Cardiac muscle cell (in vitro differentiated cells and primary cell): ENCODE measurements around the gene MMP28. TPM values are rescaled to one million over a fixed set of nuclear protein-coding genes. Genes with fewer than 3 reads are reported as not detected.

ENCODE experiments used
- DNase-seq, 2 donors: peaks; one replicate each; pipeline versions ENCODE4 v3.0.0 to v3.0.0-alpha.2; 2010 to 2017; ENCODE audit warnings: low read depth in 1 of 2, low spot score in 1 of 2
- H3K27ac ChIP-seq: fragments of 200-600 bp; sonication (generic); 2 replicates; pipeline ENCODE4 v1.5.1; 2016
- H3K27me3 ChIP-seq: fragments of 200-600 bp; sonication (generic); 2 replicates; pipeline ENCODE4 v1.6.0; 2016; ENCODE audit warnings: control low read depth
- H3K36me3 ChIP-seq: fragments of 200-600 bp; sonication (generic); 2 replicates; pipeline ENCODE4 v1.5.1; 2016; ENCODE audit warnings: control low read depth
- H3K4me1 ChIP-seq: fragments of 200-600 bp; sonication (generic); 2 replicates; pipeline ENCODE4 v1.8.1; 2017; ENCODE audit warnings: low read depth, mild to moderate bottlenecking, mixed run types
- H3K4me3 ChIP-seq: fragments of 200-600 bp; sonication (generic); 2 replicates; pipeline ENCODE4 v1.5.1; 2016; ENCODE audit warnings: mild to moderate bottlenecking
- H3K9me3 ChIP-seq: fragments of 200-600 bp; sonication (generic); 2 replicates; pipeline ENCODE4 v1.5.1; 2017; ENCODE audit warnings: low read depth, mild to moderate bottlenecking, control low read depth
- CTCF ChIP-seq: IDR thresholded peaks from 2 replicates; pipeline ENCODE4 v1.5.1; 2012; ENCODE audit warnings: low read depth, mild to moderate bottlenecking, low read length
- polyA plus RNA-seq: library from polyadenylated mRNA; unstranded; fragments of >200 nt; fragmentation: Nextera tagmentation; extraction: Ambion mirVana; gene quantifications from 2 replicates; pipeline ENCODE4 v1.2.1, GENCODE V29; 2016
- total RNA-seq: library from RNA; depleted of rRNA; stranded (reverse); fragments of >200 nt; gene quantifications from 2 replicates; pipeline ENCODE4 v1.2.3, GENCODE V29; 2016

MMP28 gene
- total and polyA plus RNA-seq, 2 experiments from 2014 or later, result 0.84 TPM; not detected in 1

- DNase-seq, result no peak
- Histone ChIP-seq H3K9me3 (no peaks in the 10 kb centered on the region), H3K27ac (no peak overlapping the region), H3K4me1 (peaks cover 7% of the 10 kb centered on the region), H3K27me3 (peaks cover 82% of the 10 kb centered on the region), H3K4me3 (no peak overlapping the region), H3K36me3 (no peaks in the 10 kb centered on the region)
- no peak for TF ChIP-seq CTCF
Measured at GRCh38 chr17:35797370-35797769, 1.9 kb upstream of the MMP28 start.

- H3K36me3 ChIP-seq, result no peaks in the 10 kb centered on the region
- no peaks in the 10 kb centered on the region for H3K9me3 ChIP-seq
- peaks cover 86% of the 10 kb centered on the region for H3K27me3 ChIP-seq
- DNase-seq, result no peak
- no peak for TF ChIP-seq CTCF
- H3K4me1 ChIP-seq, result peaks cover 7% of the 10 kb centered on the region
- H3K27ac ChIP-seq, result no peak overlapping the region
- no peak overlapping the region for H3K4me3 ChIP-seq
Measured at GRCh38 chr17:35796942-35797341, 1.5 kb upstream of the MMP28 start.

GRCh38 chr17:35795871-35796265, 427 bp upstream of the MMP28 start:
- TF ChIP-seq CTCF, result no peak
- peaks cover 97% of the 10 kb centered on the region for H3K27me3 ChIP-seq
- H3K9me3 ChIP-seq, result no peaks in the 10 kb centered on the region

GRCh38 chr17:35793257-35793656, 2.2 kb downstream of the MMP28 start:
- H3K36me3 ChIP-seq, result no peaks in the 10 kb centered on the region
- peaks cover 86% of the 10 kb centered on the region for H3K27me3 ChIP-seq
- H3K27ac ChIP-seq, result no peak overlapping the region
- TF ChIP-seq CTCF, result no peak
- H3K4me3 ChIP-seq, result no peak overlapping the region
- no peak for DNase-seq
- H3K4me1 ChIP-seq, result no peaks in the 10 kb centered on the region
- no peaks in the 10 kb centered on the region for H3K9me3 ChIP-seq

More at GRCh38 chr17:35795871-35796265, 427 bp upstream of the MMP28 start:
- DNase-seq, result no peak
- no peaks in the 10 kb centered on the region for H3K36me3 ChIP-seq
- H3K4me3 ChIP-seq, result peak overlapping the region; percentile 42
- no peaks in the 10 kb centered on the region for H3K4me1 ChIP-seq
- no peak overlapping the region for H3K27ac ChIP-seq

- DNase-seq, result no peak
- Histone ChIP-seq H3K4me1 (peaks cover 7% of the 10 kb centered on the region), H3K27ac (no peak overlapping the region), H3K4me3 (no peak overlapping the region), H3K27me3 (peaks cover 73% of the 10 kb centered on the region), H3K36me3 (no peaks in the 10 kb centered on the region), H3K9me3 (no peaks in the 10 kb centered on the region)
- no peak for TF ChIP-seq CTCF
Measured at GRCh38 chr17:35791681-35792350, 3.6 kb downstream of the MMP28 start.
